GM18526 (cell line): ENCODE data around the gene EHD4.

ENCODE experiments used
- POLR2A ChIP-seq: IDR thresholded peaks from 3 replicates; pipeline ENCODE4 v1.6.1; 2011; ENCODE audit not compliant: insufficient read length; ENCODE audit errors: extremely low read depth

The EHD4 gene

DNA sequence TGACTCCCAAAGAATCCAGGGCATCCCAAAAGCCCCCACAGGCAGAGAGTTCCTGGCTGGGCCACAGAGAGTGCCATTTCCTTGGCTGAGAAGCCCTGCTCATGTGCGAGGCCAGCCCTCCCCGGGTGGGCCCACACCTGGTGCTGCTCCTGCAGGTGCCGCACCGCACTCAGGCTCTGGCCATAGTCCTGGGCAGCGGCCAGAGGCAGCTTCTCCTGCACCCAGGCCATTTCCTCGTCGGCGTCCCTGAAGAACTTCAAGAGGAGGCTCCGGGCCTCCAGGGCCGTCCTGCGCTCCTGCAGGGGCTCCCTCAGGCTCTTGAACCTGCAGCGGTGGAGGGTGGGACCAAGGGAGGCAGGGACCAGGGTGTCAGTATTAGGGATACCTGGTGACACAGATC lies 115.6 kb downstream of the EHD4 start:
- TF ChIP-seq POLR2A = no peak

DNA sequence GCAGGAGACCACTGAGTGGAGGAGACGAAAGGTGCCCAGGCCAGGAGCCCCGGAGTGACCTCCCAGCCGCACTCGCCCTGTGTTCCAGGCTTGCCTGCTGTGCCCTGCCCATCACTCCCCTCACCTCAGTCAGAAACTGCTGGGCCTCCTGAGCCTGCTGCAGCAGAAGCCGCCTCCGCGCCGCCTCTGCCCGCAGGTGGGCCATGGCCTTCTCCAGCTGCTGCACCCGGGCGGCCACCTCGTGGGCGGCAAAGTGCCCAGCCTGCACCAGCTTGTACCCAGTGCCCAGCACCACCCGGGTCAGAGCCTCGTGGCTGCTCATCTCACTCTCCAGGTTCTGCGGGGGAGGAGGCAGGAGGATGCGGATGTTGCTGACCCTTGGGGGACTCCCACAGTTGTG lies 116.1 kb downstream of the EHD4 start:
- TF ChIP-seq POLR2A = no peak

DNA sequence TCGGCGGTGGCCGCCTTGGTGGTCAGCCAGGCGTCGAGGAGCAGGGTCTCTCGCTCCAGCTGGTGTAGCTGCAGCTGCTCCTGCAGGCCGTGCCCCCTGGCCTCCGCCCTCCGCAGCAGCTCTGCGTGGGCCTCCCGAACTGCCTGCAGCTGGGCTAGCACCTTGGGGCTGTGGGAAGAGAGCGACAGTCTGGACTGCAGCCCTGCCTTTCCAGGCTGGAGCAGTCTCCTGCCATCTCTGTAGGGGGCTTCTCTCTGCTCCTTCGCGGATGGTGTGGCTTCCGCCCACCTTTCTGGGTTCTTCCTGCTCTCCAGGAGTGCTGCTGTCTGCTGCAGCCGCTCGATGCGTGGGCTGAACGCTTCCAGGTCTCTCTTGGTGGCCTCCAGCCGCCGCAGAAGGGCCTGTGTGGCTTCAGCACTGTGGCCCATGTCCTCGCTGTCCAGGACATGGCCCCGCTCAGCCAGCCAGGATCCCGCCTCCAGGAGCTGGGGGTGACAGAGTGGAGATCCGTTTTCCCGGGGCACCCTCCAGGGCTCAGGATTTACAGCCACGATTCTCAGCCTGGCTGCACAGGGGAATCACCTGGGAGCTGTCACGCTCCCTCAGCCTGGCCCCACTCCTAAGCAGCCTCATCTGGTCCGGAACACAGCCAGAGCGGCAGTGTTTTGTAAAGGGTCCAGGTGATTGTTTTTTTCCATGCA lies 116.9 kb downstream of the EHD4 start:
- no peak for TF ChIP-seq POLR2A

DNA sequence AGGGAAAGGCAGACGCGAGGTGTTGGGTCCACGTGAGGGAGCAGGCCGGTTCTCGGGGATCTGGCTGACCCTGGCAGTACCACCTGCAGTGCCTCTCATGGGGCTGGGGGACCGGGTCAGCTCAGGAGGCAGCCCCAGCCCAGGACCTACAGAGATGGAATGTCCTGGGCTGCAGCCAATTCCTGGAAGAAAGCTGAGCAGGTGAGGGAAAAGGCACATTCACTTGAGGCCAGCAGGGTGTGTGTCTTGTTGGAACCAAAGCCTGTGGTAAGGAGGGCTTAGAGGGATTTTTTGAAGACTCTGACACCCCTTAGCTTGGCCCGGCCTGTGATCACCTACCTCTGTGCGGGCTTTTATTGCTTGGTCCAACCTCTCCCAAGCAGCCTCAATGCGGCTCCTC lies 117.9 kb downstream of the EHD4 start:
- TF ChIP-seq POLR2A = no peak

DNA sequence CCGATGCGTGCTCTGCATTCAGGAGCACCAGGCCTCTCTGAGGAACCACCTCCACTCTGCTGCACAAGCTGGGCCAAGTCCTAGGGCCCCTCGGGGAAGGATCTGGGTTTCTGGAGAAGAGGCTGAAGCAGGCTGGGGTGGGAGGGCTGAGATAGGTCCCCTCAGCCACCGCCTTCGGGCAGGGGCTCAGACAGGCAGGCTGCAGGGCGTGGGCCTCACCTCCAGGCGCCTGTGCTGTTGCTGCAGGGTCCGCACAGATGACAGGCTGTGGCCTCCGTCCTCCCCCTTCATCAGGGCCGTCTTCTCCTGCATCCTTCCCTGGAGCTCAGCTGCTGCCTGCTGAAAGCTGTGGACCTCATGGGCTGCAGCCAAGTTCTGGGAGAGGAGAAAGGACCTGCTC lies 118.5 kb downstream of the EHD4 start:
- no peak for TF ChIP-seq POLR2A

DNA sequence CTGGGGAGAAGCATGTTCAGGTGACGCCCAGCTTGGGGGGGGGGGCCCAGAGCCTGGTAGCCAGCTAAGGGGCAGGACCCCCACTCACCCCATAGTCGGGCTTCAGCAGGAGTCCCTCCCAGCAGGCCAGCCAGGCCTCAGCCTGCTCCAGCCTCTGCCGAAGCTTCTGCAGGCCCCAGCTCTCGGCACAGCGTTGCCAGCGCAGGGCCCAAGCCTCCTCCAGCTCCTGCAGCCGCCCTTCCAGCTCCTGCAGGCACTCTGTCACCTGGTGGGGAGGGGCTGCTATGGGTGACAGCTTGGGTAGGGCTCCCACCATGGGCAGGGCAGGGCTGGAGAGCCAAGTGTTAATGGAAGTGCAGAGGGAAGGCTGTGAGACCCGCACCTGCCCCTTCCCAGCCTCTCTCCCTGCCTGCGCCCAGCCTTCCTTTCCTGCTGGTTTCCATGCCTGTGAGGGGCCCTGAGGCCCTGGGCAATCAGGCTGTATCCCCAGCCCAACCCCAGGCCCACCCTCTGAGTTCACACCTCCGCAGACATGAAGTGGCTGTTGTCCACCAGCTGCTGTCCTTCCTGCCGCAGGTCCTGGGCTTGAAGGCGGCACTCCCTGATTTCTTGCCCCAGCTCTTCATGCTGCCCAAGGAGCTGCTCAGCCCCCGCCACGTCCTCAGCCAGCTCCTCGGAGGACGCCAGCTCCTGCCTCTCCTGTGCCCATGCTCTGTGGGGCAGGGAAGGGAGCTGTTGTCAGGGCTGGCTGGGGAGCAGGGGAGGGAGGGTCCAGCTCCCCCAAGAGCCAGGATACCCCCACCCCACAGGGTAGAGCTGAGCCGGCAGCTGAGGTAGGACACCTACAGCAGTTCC lies 119.4 kb downstream of the EHD4 start:
- no peak for TF ChIP-seq POLR2A

DNA sequence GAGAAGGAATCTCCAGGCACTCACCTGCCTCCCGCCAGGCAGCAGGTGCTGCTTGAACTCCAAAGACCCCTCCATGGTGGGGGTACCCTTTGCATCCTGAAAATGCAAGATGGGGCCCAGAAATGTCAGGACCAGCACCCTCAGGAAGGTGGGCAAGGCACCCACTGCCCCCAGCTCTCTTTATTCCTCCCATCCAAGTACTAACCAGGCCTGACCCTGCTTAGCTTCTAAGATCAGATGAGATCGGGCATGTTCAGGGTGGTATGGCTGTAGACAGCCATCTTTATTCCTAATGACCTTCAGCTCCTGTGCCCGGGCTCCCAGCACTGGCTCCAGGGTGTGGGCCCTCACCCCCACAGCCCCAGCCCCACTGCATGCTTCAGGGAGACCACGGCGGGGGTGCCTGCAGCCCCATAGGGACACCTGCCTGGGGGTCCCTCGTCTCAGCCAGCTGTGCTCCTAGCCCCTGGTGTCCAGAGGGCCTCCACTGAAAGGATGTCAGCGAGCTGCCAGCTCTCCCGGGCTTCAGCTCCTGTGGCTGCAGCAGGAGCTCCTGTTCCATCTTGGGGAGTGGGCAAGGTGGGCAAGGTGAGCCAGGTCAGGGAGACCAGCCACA lies 120.5 kb downstream of the EHD4 start:
- no peak for TF ChIP-seq POLR2A

DNA sequence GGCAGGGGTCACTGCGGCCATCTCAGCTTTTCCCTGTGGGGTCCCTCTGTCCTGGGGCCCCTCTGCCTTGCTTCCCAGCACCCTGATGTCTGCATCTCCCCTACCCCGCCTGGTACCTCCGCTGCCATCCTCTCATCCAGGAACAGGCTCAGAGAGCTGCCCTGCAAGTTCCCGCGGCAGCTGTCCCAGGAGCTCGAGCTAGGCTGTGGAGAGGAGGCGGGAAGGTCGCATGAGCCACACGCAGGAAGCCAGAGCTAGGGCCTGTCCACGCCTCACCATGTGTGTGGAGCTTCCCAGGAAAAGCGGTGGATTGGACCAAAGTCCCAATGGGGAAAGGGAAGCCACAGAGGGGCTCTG lies 121.2 kb downstream of the EHD4 start:
- TF ChIP-seq POLR2A = no peak

DNA sequence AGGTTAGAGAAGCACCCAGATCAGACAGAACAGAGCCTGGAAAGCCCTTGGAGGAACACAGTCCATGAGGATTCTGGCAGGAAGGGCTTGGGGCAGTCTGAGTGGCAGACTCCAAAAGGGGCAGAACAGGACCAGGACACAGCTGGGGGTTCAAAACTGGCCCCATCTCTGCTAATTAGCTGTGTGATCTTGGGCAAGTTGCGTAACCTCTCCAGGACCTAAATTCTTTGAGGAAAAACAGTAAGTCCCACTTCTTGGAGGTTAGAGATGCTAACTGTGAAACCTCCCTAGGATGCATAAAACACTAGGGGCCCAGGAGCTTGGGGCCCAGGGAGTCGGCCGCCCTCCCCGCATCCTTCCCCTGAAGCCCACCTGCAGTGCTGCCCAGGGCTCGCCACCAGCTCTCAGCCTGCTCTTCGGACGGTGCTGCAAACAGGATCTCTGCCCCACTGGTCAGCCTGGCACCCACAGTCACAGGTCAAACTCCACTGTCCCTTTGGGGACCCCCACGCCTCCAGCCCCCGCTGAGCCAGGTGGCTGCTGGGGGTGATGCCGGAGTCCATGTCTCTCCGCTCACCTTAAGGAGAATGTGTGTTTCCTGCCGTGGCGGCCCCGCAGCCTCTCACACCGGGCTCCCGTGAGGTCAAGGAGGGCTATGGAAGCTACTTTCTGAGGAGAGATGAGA lies 121.7 kb downstream of the EHD4 start:
- TF ChIP-seq POLR2A = no peak

DNA sequence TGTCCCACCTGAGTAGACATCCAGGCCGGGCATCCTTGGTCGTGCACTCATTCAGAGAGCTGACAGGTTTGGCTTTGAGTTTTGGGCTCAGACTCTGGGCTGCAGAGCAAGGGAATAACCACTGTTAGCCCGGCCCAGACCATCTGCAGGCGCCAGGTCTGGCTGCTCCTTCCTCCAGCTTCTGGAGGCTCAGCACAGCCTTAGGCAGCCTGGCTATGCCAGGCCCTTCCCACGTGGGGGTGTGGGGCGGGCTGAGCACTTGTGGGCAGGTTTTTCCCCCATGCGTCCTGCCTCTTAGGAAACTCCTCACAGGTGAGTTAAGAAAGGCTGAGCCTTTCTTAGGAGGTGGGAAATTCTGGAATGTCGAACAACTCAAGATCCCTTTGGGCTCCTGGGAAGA lies 122.5 kb downstream of the EHD4 start:
- no peak for TF ChIP-seq POLR2A

DNA sequence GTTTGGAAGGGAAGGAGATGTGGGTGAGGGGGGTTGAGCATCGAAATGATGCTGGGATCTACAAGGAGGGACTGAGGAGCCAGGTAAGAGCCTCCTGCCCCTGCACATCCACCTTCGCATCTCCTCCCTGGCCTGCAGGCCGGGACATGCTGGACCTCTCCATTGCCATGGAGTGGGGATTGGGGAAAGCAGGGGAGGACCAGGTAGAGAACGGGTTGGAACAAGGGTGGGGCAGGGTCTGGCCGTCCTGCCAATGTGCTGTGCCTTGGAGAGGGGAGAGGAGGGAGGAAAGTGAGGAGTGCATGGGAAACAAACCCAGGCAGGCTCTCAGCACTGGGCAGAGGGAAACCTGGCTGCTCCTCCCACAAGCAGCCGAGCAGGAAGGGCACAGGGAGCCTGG lies 123.2 kb downstream of the EHD4 start:
- no peak for TF ChIP-seq POLR2A

DNA sequence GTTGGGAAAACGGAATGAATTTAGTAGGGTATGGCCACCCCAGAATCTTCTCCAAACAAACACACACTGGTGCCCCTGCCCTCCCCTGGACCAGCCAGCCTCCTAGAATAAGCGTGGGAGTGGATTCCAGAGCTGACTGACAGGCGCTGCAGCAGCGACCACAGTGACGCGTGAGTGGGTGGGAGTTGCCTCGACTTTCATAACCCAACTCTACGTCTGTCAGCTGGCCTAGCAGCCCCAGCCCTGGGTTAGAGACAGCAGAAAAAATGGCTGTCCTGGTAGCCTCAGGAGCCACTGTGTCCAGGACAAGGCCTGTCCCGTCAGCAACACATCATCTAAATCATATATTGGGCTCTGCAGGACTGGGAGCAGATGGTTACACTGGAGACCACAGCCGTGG lies 123.7 kb downstream of the EHD4 start:
- no peak for TF ChIP-seq POLR2A

DNA sequence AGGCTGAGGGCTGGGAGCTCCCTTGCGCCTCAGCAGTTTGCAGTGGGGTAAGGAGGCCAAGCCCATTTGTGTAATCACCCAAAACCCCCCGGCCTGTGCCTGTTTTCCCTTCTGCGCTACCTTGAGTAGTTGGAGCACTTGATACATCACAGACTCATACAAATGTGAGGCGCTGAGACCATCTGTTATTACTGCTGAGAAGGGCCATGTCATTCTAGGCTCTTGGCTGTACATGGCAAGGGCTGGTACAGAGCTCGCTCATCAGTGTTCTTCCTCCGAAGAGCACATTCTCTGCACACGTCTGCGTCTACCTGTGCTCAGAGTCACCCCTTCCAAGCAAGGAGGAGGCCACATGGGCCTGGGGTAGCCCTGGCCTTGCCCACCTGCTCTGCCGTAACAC lies 124.4 kb downstream of the EHD4 start:
- TF ChIP-seq POLR2A = no peak

DNA sequence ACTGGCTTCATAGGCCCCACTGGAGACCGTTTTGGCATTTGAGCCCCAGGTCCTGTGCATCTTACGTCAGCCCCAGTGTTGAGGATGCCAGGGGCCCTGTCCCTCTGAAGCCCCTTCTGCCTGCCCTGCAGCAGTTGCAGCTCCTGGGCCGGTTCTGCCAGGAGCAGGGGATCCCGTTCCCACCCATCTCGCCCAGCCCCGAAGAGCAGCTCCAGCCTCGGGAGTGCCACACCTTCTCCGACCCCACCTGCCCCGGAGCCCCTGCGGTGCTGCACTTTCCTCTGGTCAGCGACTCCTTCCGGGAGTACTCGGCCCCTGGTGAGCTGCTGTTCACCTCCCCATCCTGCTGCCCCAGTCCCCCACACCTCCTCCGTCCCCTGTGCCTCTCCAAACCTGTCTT lies 125.2 kb downstream of the EHD4 start:
- no peak for TF ChIP-seq POLR2A
